Panc1 (cell line): ENCODE results near the gene PLEKHA1.

Experiments used
- POLR2AphosphoS5 ChIP-seq: IDR thresholded peaks from 2 replicates; pipeline ENCODE4 v1.6.1; 2012; ENCODE audit warnings: mild to moderate bottlenecking, low read depth, low read length, moderate library complexity
- TCF7L2 ChIP-seq: IDR thresholded peaks from 2 replicates; pipeline ENCODE4 v1.6.1; 2011; ENCODE audit warnings: mild to moderate bottlenecking, low read depth, low read length, inconsistent platforms
- TF ChIP-seq, protein P1 (sequence below): fragments of 450-650 bp; IDR thresholded peaks from 2 replicates; pipeline ENCODE4 v1.5.1; 2017; ENCODE audit warnings: mild to moderate bottlenecking

DNA sequence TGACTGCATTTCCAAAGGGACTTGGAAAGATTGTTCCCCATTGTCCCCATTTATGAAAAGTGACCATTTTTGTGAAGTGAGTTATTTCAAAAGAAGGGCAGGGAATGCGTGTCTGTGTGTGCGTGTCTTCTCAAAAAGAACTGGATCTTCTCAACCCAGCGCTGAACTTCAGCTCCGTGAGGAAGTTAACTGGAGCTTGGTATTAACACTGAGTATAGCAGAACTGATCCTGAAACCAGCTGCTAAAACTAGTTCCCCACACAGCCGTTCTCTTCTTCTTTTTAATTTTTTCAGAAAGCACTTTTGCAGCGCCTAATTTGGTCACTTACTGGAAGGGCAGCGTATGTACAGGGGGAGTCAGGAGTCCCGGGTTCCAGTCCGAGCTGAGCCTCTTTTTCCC lies 45.8 kb upstream of the PLEKHA1 start:
- TF ChIP-seq, protein P1, sequence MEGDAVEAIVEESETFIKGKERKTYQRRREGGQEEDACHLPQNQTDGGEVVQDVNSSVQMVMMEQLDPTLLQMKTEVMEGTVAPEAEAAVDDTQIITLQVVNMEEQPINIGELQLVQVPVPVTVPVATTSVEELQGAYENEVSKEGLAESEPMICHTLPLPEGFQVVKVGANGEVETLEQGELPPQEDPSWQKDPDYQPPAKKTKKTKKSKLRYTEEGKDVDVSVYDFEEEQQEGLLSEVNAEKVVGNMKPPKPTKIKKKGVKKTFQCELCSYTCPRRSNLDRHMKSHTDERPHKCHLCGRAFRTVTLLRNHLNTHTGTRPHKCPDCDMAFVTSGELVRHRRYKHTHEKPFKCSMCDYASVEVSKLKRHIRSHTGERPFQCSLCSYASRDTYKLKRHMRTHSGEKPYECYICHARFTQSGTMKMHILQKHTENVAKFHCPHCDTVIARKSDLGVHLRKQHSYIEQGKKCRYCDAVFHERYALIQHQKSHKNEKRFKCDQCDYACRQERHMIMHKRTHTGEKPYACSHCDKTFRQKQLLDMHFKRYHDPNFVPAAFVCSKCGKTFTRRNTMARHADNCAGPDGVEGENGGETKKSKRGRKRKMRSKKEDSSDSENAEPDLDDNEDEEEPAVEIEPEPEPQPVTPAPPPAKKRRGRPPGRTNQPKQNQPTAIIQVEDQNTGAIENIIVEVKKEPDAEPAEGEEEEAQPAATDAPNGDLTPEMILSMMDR: no peak
- no peak for TF ChIP-seq POLR2AphosphoS5
- TF ChIP-seq TCF7L2: no peak
